Activated CD4-positive, alpha-beta T cell treated with anti-CD3 and anti-CD28 coated beads, Interleukin-2, Interleukin-6, amounts not matched to agents 100 ng/mL and 50 ng/mL, durations not matched to agents 16 hours and 8 hours (primary cell): Measurements from ENCODE around the gene SETD9.

ENCODE experiments used
- DNase-seq: peaks from one replicate; pipeline ENCODE4 v3.0.0-alpha.2; 2020

Gene SETD9

GRCh38 chr5:56909294-56910209, at the start of gene SETD9:
Gene SETD9 (plus strand): TSS chr5:56909596. CDS start chr5:56909646, 50 bp downstream.
- peak; percentile 98 for DNase-seq

GRCh38 chr5:56861893-56862485, 47.4 kb upstream of the SETD9 start:
- DNase-seq: no peak

GRCh38 chr5:56862909-56863308, 46.5 kb upstream of the SETD9 start:
- no peak for DNase-seq

- DNase-seq: no peak
These were observed 37.6 kb upstream of the SETD9 start for GRCh38 chr5:56871777-56872176.

GRCh38 chr5:56873056-56873455, 36.3 kb upstream of the SETD9 start:
- DNase-seq: no peak

GRCh38 chr5:56876327-56876726, 33.1 kb upstream of the SETD9 start:
- DNase-seq: no peak

GRCh38 chr5:56881571-56881970, 27.8 kb upstream of the SETD9 start:
- no peak for DNase-seq

- no peak for DNase-seq
These were observed 16.0 kb upstream of the SETD9 start for GRCh38 chr5:56893251-56893951.

GRCh38 chr5:56896763-56897162, 12.6 kb upstream of the SETD9 start:
- DNase-seq: no peak

- no peak for DNase-seq
These were observed 11.2 kb upstream of the SETD9 start for GRCh38 chr5:56898213-56898612.

GRCh38 chr5:56900395-56900794, 9.0 kb upstream of the SETD9 start:
- no peak for DNase-seq

- DNase-seq: peak; percentile 64
These were observed 8.4 kb upstream of the SETD9 start for GRCh38 chr5:56900858-56901578.

- no peak for DNase-seq
These were observed 478 bp upstream of the SETD9 start for GRCh38 chr5:56908942-56909293.

GRCh38 chr5:56910210-56910965, 992 bp downstream of the SETD9 start:
- peak; percentile 63 for DNase-seq

GRCh38 chr5:56913766-56914165, 4.4 kb downstream of the SETD9 start:
- no peak for DNase-seq

GRCh38 chr5:56914678-56915077, 5.3 kb downstream of the SETD9 start:
- no peak for DNase-seq

- DNase-seq: no peak
These were observed 8.1 kb downstream of the SETD9 start for GRCh38 chr5:56917534-56917933.

GRCh38 chr5:56918054-56918453, 8.7 kb downstream of the SETD9 start:
- DNase-seq: no peak

- DNase-seq: no peak
These were observed 10.7 kb downstream of the SETD9 start for GRCh38 chr5:56919942-56920662.

GRCh38 chr5:56922922-56923321, 13.5 kb downstream of the SETD9 start:
- no peak for DNase-seq

- DNase-seq: no peak
These were observed 24.9 kb downstream of the SETD9 start for GRCh38 chr5:56934325-56934724.

- no peak for DNase-seq
These were observed 29.5 kb downstream of the SETD9 start for GRCh38 chr5:56938858-56939257.
